Measurements from ENCODE around the gene NEXN.

DNA sequence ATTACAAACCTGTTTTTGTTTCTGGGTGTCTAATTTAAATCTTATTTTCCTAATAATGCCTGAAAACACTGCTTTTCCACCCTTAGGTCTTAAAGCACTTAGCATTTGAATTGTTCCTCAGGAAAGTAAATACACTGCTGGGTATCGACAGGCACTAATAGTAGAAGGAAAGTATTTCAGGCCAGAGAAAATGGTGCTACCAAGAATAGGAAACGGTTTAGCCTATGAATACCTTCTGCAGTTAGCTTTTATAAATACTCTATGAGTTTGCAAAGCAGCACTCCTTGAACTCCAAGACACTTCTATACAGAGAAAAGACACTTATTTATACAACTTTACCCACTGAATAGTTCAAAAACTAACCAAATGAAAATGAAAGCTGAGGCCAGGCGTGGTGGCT lies 83.7 kb downstream of the NEXN start:
- TF ChIP-seq, protein P1, sequence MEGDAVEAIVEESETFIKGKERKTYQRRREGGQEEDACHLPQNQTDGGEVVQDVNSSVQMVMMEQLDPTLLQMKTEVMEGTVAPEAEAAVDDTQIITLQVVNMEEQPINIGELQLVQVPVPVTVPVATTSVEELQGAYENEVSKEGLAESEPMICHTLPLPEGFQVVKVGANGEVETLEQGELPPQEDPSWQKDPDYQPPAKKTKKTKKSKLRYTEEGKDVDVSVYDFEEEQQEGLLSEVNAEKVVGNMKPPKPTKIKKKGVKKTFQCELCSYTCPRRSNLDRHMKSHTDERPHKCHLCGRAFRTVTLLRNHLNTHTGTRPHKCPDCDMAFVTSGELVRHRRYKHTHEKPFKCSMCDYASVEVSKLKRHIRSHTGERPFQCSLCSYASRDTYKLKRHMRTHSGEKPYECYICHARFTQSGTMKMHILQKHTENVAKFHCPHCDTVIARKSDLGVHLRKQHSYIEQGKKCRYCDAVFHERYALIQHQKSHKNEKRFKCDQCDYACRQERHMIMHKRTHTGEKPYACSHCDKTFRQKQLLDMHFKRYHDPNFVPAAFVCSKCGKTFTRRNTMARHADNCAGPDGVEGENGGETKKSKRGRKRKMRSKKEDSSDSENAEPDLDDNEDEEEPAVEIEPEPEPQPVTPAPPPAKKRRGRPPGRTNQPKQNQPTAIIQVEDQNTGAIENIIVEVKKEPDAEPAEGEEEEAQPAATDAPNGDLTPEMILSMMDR (conservative IDR thresholded peaks at IDR 0.05), result no peak
- TF ChIP-seq ZFX (IDR thresholded peaks at IDR 0.05), result no peak
